IMR-90 (cell line): ENCODE results near the gene SLC38A1. TPM values are rescaled to one million over a fixed set of nuclear protein-coding genes. Genes with fewer than 3 reads are reported as not detected.

Experiments
- ATAC-seq: fragments of 200-7000 bp; cut with Tn5 transposase; 2 replicates; pipeline ENCODE4 v1.9.1; 2020; ENCODE audit warnings: low read depth, mild to moderate bottlenecking, moderate library complexity
- BruUV-seq: library from RNA; stranded (reverse); fragments of 400-500 nt; replicated peaks from 2 replicates; lab custom pipeline; 2021; lab: Mats Ljungman, UMichigan
- CTCF ChIA-PET: fragments of 300-600 bp; formaldehyde crosslinking; extraction: SDS; loops from one replicate; lab custom pipeline; 2021; ENCODE audit warnings: antibody characterized with exemption; lab: Yijun Ruan, JAX
- POLR2A ChIA-PET: fragments of 300-600 bp; sonication (Branson Sonifier 250); formaldehyde crosslinking; loops from one replicate; lab custom pipeline; 2022; ENCODE audit warnings: antibody characterized with exemption; ENCODE audit not compliant: unreplicated experiment; lab: Charles Lee
- DNase-seq: peaks from one replicate; pipeline ENCODE4 v3.0.0; 2013
- H2AFZ ChIP-seq: replicated peaks from 2 replicates; pipeline ENCODE3; 2013; ENCODE audit warnings: low read length, mild to moderate bottlenecking; ENCODE audit not compliant: poor library complexity
- H2AK5ac ChIP-seq: 2 replicates; pipeline ENCODE4 v1.6.1; 2013; ENCODE audit warnings: low read depth, low read length, inconsistent platforms
- H2AK9ac ChIP-seq: replicated peaks from 2 replicates; pipeline ENCODE3; 2013; ENCODE audit warnings: mild to moderate bottlenecking, low read depth, low read length, moderate library complexity; ENCODE audit not compliant: poor library complexity
- H2BK120ac ChIP-seq: 2 replicates; pipeline ENCODE4 v1.6.1; 2013; ENCODE audit warnings: low read depth, low read length, inconsistent platforms
- H2BK15ac ChIP-seq: 3 replicates; pipeline ENCODE4 v1.6.1; 2013; ENCODE audit warnings: low read depth, low read length, inconsistent platforms
- H2BK20ac ChIP-seq: 2 replicates; pipeline ENCODE4 v1.6.1; 2013; ENCODE audit warnings: low read depth, mild to moderate bottlenecking, inconsistent platforms, low read length, moderate library complexity
- H2BK5ac ChIP-seq: 2 replicates; pipeline ENCODE4 v1.6.1; 2013; ENCODE audit warnings: mild to moderate bottlenecking, low read depth, low read length, inconsistent platforms; ENCODE audit not compliant: poor library complexity, severe bottlenecking
- H3K14ac ChIP-seq: replicated peaks from 2 replicates; pipeline ENCODE4 v1.6.1; 2013; ENCODE audit warnings: low read depth, low read length, inconsistent platforms
- H3K18ac ChIP-seq: 2 replicates; pipeline ENCODE4 v1.6.1; 2013; ENCODE audit warnings: low read depth, low read length, control low read depth
- H3K23ac ChIP-seq: 2 replicates; pipeline ENCODE4 v1.6.1; 2013; ENCODE audit warnings: low read depth, low read length, inconsistent platforms
- H3K27ac ChIP-seq: 2 replicates; pipeline ENCODE4 v1.5.1; 2013; ENCODE audit warnings: mild to moderate bottlenecking, control low read depth, low read length; ENCODE audit not compliant: insufficient read depth
- H3K27me3 ChIP-seq: 2 replicates; pipeline ENCODE4 v1.6.1; 2013; ENCODE audit warnings: low read length; ENCODE audit not compliant: control insufficient read depth, insufficient read depth
- H3K36me3 ChIP-seq: 2 replicates; pipeline ENCODE4 v1.6.1; 2013; ENCODE audit warnings: low read length, mixed read lengths; ENCODE audit not compliant: control insufficient read depth, insufficient read depth
- H3K4ac ChIP-seq: 2 replicates; pipeline ENCODE4 v1.6.1; 2013; ENCODE audit warnings: low read depth, low read length, inconsistent platforms
- H3K4me1 ChIP-seq: 2 replicates; pipeline ENCODE4 v1.6.1; 2013; ENCODE audit warnings: low read length, mixed read lengths; ENCODE audit not compliant: control insufficient read depth, insufficient read depth
- H3K4me2 ChIP-seq: 2 replicates; pipeline ENCODE4 v1.6.1; 2013; ENCODE audit warnings: low read depth, mild to moderate bottlenecking, control low read depth, low read length, moderate library complexity
- H3K4me3 ChIP-seq: 2 replicates; pipeline ENCODE4 v1.5.1; 2013; ENCODE audit warnings: low read depth, mild to moderate bottlenecking, control low read depth, low read length, moderate library complexity; ENCODE audit not compliant: insufficient read depth
- H3K56ac ChIP-seq: 2 replicates; pipeline ENCODE4 v1.6.1; 2013; ENCODE audit warnings: low read length, inconsistent platforms; ENCODE audit not compliant: insufficient read depth; ENCODE audit errors: extremely low read depth
- H3K79me1 ChIP-seq, 2 experiments: 2 replicates each; pipeline ENCODE4 v1.6.1; 2013; ENCODE audit warnings: low read length in 2 of 2, inconsistent platforms in 1 of 2, low read depth in 1 of 2
- H3K9ac ChIP-seq: 2 replicates; pipeline ENCODE4 v1.6.1; 2013; ENCODE audit warnings: low read depth, low read length, control low read depth
- H3K9me1 ChIP-seq: 2 replicates; pipeline ENCODE4 v1.6.1; 2013; ENCODE audit warnings: low read length, inconsistent platforms; ENCODE audit not compliant: insufficient read depth
- H3K9me3 ChIP-seq: 2 replicates; pipeline ENCODE4 v1.6.1; 2013; ENCODE audit warnings: low read length; ENCODE audit not compliant: control insufficient read depth, insufficient read depth
- H4K20me1 ChIP-seq: 2 replicates; pipeline ENCODE4 v1.6.1; 2013; ENCODE audit warnings: low read length, inconsistent platforms; ENCODE audit not compliant: insufficient read depth
- H4K5ac ChIP-seq: 2 replicates; pipeline ENCODE4 v1.6.1; 2013; ENCODE audit warnings: mild to moderate bottlenecking, low read depth, low read length, control low read depth
- H4K8ac ChIP-seq, 2 experiments: 2 replicates each; pipeline ENCODE4 v1.6.1; 2013; ENCODE audit warnings: low read depth in 2 of 2, low read length in 2 of 2, control low read depth in 1 of 2, inconsistent platforms in 1 of 2
- H4K91ac ChIP-seq: 2 replicates; pipeline ENCODE4 v1.6.1; 2013; ENCODE audit warnings: low read depth, low read length, inconsistent platforms; ENCODE audit not compliant: insufficient read depth
- BHLHE40 ChIP-seq: fragments of 150-350 bp; IDR thresholded peaks from 2 replicates; pipeline ENCODE4 v1.6.1; 2016; ENCODE audit warnings: mild to moderate bottlenecking, low read depth, low read length
- CEBPB ChIP-seq: IDR thresholded peaks from 2 replicates; pipeline ENCODE4 v1.6.1; 2012; ENCODE audit warnings: low read depth, low read length, improper control_type of control experiment
- CHD1 ChIP-seq: IDR thresholded peaks from 2 replicates; pipeline ENCODE4 v1.6.1; 2012; ENCODE audit warnings: low read depth, low read length, improper control_type of control experiment
- CTCF ChIP-seq: conservative IDR thresholded peaks from 2 replicates; pipeline ENCODE4 v1.5.1; 2012; ENCODE audit warnings: mild to moderate bottlenecking, low read depth, low read length, improper control_type of control experiment
- FOS ChIP-seq: fragments of 150-350 bp; IDR thresholded peaks from 2 replicates; pipeline ENCODE4 v1.6.1; 2016; ENCODE audit warnings: low read depth, low read length
- MAZ ChIP-seq: IDR thresholded peaks from 2 replicates; pipeline ENCODE4 v1.6.1; 2012; ENCODE audit warnings: low read depth, mild to moderate bottlenecking, low read length, improper control_type of control experiment, moderate library complexity, borderline replicate concordance
- MXI1 ChIP-seq: IDR thresholded peaks from 2 replicates; pipeline ENCODE4 v1.6.1; 2012; ENCODE audit warnings: low read depth, mild to moderate bottlenecking, low read length, moderate library complexity, borderline replicate concordance
- NFE2L2 ChIP-seq: fragments of 150-350 bp; IDR thresholded peaks from 2 replicates; pipeline ENCODE4 v1.6.1; 2016; ENCODE audit warnings: low read depth, mild to moderate bottlenecking, low read length
- POLR2A ChIP-seq: IDR thresholded peaks from 2 replicates; pipeline ENCODE4 v1.6.1; 2012; ENCODE audit warnings: mild to moderate bottlenecking, low read depth, low read length
- RAD21 ChIP-seq: IDR thresholded peaks from 2 replicates; pipeline ENCODE4 v1.6.1; 2012; ENCODE audit warnings: low read length, improper control_type of control experiment
- RFX5 ChIP-seq: IDR thresholded peaks from 2 replicates; pipeline ENCODE4 v1.8.0; 2012; ENCODE audit warnings: low read depth, mild to moderate bottlenecking, low read length, moderate library complexity
- SMC3 ChIP-seq: fragments of 150-350 bp; IDR thresholded peaks from 2 replicates; pipeline ENCODE4 v1.6.1; 2016; ENCODE audit warnings: low read depth, mild to moderate bottlenecking, antibody characterized with exemption, low read length, moderate library complexity
- dilution Hi-C: fragments of 300-500 bp; cut with HindIII; formaldehyde crosslinking; loops from one replicate; pipeline ENCODE4 v1.14.3; 2018; ENCODE audit warnings: low sequenced_read_pairs; ENCODE audit not compliant: unreplicated experiment
- in situ Hi-C: fragments of 300-500 bp; cut with MboI; formaldehyde crosslinking; loops from 3 replicates; pipeline ENCODE4 v1.14.3; 2019; ENCODE audit warnings: low sequenced_read_pairs, inconsistent platforms, mixed read lengths
- intact Hi-C: fragments of 100-400 bp; cut with micrococcal nuclease; formaldehyde crosslinking; loops from 2 replicates; pipeline ENCODE4 v1.10.0; 2022
- polyA plus RNA-seq, 3 experiments: library from polyadenylated mRNA; depleted of rRNA; stranded (reverse); fragments of >200 nt; gene quantifications; 2 replicates each; pipeline ENCODE4 v1.2.3, GENCODE V29; 2012; ENCODE audit warnings: low replicate concordance in 1 of 3
- total RNA-seq: library from RNA; depleted of rRNA; stranded (reverse); fragments of >200 nt; gene quantifications from 2 replicates; pipeline ENCODE4 v1.2.3, GENCODE V29; 2012
- TF ChIP-seq, protein P1 (sequence below): fragments of 150-350 bp; IDR thresholded peaks from 2 replicates; pipeline ENCODE4 v1.6.1; 2016; ENCODE audit warnings: low read depth, mild to moderate bottlenecking, low read length, moderate library complexity, borderline replicate concordance

Gene SLC38A1
- total and polyA plus RNA-seq, 2 of the 4 experiments (the other 2 are of a cell fraction): 22.8 to 61.5 TPM

DNA sequence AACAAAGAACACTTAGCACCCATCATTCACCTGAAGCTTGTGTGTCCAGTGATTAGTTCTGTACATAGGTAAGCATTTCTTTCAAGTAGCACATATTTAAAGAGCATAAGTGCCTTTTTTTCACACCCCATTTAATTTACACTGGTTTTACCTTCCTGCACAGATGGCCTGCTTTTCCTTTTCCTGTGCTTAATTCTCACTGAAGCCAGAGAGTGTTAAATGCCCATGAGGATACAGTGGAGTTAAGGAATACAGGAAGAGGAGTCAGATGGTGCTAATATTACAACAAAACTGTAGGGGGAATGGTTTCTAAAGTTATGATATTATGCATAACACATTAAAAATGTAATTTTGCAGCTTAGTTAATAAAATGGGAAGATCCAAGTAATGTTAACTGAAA lies 31.0 kb upstream of the SLC38A1 start:
- no peaks in the 10 kb centered on the region for H3K9me1 ChIP-seq
- H3K4me3 ChIP-seq: no peak overlapping the region
- H3K9me3 ChIP-seq: no peaks in the 10 kb centered on the region
- ChIA-PET POLR2A (no interaction called here), CTCF (no interaction called here)
- in situ Hi-C loops: no loop called here
- H3K4ac ChIP-seq: no peak overlapping the region
- ATAC-seq: no peak
- TF ChIP-seq MXI1 (no peak), SMC3 (no peak), RAD21 (no peak), CEBPB (no peak), CHD1 (no peak), CTCF (no peak), FOS (no peak), POLR2A (no peak), MAZ (no peak), NFE2L2 (no peak), RFX5 (no peak), BHLHE40 (no peak)
- TF ChIP-seq, protein P1, sequence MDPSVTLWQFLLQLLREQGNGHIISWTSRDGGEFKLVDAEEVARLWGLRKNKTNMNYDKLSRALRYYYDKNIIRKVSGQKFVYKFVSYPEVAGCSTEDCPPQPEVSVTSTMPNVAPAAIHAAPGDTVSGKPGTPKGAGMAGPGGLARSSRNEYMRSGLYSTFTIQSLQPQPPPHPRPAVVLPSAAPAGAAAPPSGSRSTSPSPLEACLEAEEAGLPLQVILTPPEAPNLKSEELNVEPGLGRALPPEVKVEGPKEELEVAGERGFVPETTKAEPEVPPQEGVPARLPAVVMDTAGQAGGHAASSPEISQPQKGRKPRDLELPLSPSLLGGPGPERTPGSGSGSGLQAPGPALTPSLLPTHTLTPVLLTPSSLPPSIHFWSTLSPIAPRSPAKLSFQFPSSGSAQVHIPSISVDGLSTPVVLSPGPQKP: no peak
- H2BK120ac ChIP-seq: no peak overlapping the region
- intact Hi-C loops: no loop called here
- H4K91ac ChIP-seq: no peak overlapping the region
- BruUV-seq: no TSS peak
- H3K14ac ChIP-seq: no peak overlapping the region
- no peak overlapping the region for H3K9ac ChIP-seq
- dilution Hi-C loops: no loop called here
- H2BK5ac ChIP-seq: no peak overlapping the region
- H3K27me3 ChIP-seq: no peaks in the 10 kb centered on the region
- no peak overlapping the region for H2AFZ ChIP-seq
- no peak overlapping the region for H4K8ac ChIP-seq
- no peak overlapping the region for H3K56ac ChIP-seq
- no peak overlapping the region for H2AK9ac ChIP-seq
- H2BK15ac ChIP-seq: no peak overlapping the region
- H3K79me1 ChIP-seq: no peaks in the 10 kb centered on the region
- no peak overlapping the region for H3K4me2 ChIP-seq
- no peaks in the 10 kb centered on the region for H4K20me1 ChIP-seq
- no peak overlapping the region for H2AK5ac ChIP-seq
- no peaks in the 10 kb centered on the region for H3K36me3 ChIP-seq
- no peak overlapping the region for H3K23ac ChIP-seq
- H3K4me1 ChIP-seq: no peaks in the 10 kb centered on the region
- no peak overlapping the region for H3K27ac ChIP-seq
- no peak overlapping the region for H4K5ac ChIP-seq
- no peak overlapping the region for H3K18ac ChIP-seq
- no peak for DNase-seq
- H2BK20ac ChIP-seq: no peak overlapping the region
